Activated naive CD4-positive, alpha-beta T cell treated with Interleukin-2 at 50 U/mL for 16 hours (primary cell): ENCODE measurements around the gene CASR.
"Not testable (repeated sequence)": the region's sequence is repeated elsewhere in the genome, so short reads cannot be mapped to it uniquely, and the experiment has no call there.

ENCODE experiments used
- DNase-seq: peaks from one replicate; pipeline ENCODE4 v3.0.0-alpha.2; 2020

The CASR gene

GRCh38 chr3:122183521-122183892, at the start of gene CASR:
CASR (plus strand) TSS chr3:122183668; CDS start chr3:122254190, 70,522 bp downstream.
- DNase-seq, result no peak

GRCh38 chr3:122146466-122146865, 37.0 kb upstream of the CASR start:
- peak; percentile 71 for DNase-seq

- no peak for DNase-seq
Measured at GRCh38 chr3:122148941-122149627, 34.4 kb upstream of the CASR start.

GRCh38 chr3:122151480-122151879, 32.0 kb upstream of the CASR start:
- no peak for DNase-seq

GRCh38 chr3:122164983-122165382, 18.5 kb upstream of the CASR start:
- not testable (repeated sequence) for DNase-seq

GRCh38 chr3:122167630-122168029, 15.8 kb upstream of the CASR start:
- DNase-seq, result no peak

- no peak for DNase-seq
Measured at GRCh38 chr3:122168044-122168443, 15.4 kb upstream of the CASR start.

- DNase-seq, result no peak
Measured at GRCh38 chr3:122169911-122170310, 13.6 kb upstream of the CASR start.

- not testable (repeated sequence) for DNase-seq
Measured at GRCh38 chr3:122171361-122171760, 12.1 kb upstream of the CASR start.

- no peak for DNase-seq
Measured at GRCh38 chr3:122178711-122179110, 4.8 kb upstream of the CASR start.

GRCh38 chr3:122183893-122184590, 574 bp downstream of the CASR start:
- no peak for DNase-seq

- no peak for DNase-seq
Measured at GRCh38 chr3:122184591-122184929, 1.1 kb downstream of the CASR start.

GRCh38 chr3:122186372-122186771, 2.9 kb downstream of the CASR start:
- no peak for DNase-seq

GRCh38 chr3:122188737-122189136, 5.3 kb downstream of the CASR start:
- DNase-seq, result no peak

- DNase-seq, result no peak
Measured at GRCh38 chr3:122189357-122189756, 5.9 kb downstream of the CASR start.

GRCh38 chr3:122190525-122190924, 7.1 kb downstream of the CASR start:
- DNase-seq, result no peak

GRCh38 chr3:122198966-122199365, 15.5 kb downstream of the CASR start:
- DNase-seq, result no peak

GRCh38 chr3:122199552-122199951, 16.1 kb downstream of the CASR start:
- DNase-seq, result no peak

GRCh38 chr3:122200661-122201060, 17.2 kb downstream of the CASR start:
- DNase-seq, result no peak

- not testable (repeated sequence) for DNase-seq
Measured at GRCh38 chr3:122201476-122201875, 18.0 kb downstream of the CASR start.

GRCh38 chr3:122208579-122208978, 25.1 kb downstream of the CASR start:
- no peak for DNase-seq

- DNase-seq, result no peak
Measured at GRCh38 chr3:122213650-122214049, 30.2 kb downstream of the CASR start.

GRCh38 chr3:122214711-122215110, 31.2 kb downstream of the CASR start:
- no peak for DNase-seq

GRCh38 chr3:122215592-122216298, 32.3 kb downstream of the CASR start:
- DNase-seq, result no peak
